ENCODE results near the gene ATG13. TPM values are rescaled to one million over a fixed set of nuclear protein-coding genes. Genes with fewer than 3 reads are reported as not detected.

ATG13 gene
- total RNA-seq, result 66.3 and 88.5 TPM in 2 replicates

DNA sequence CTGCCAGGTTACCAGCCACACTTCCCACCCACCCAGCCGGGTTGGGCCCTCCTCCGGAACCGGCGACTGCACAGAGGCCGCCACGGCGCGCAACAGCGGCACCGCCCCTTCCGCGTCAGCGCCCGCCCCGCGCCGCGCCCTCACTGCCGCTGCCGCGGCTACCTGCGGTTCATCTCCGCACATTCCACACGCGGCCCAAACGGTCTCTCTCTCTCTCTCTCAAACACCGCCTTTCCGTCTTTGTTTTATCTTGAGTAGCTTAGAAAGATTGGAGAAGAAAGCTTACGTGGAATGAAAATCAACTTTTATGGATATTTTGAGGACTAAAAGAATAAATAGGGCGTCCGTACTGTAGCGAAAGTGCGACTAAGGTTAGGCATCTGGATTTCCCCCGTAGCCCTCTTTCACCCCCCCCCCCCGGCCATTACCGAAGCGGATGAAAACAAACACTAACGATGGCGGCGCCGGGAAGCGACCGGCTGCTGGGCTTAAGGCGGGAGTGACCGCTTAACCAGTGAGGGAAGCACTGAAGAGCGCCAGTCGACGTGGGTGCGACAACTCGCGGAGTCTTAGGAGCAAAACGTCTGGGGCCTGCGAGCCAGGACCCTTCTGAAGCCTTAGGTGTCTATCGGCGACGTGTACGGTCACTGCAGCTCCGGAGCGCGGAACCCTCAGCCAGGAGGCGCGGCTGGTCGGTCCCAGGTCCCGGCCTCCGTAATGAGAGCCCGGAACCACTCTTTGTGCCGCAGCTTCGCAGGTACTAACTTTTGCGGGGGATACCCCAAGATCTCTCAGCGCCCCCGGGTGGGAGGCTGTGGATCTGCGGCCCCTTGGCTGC is at the start of gene ATG13, which contains the start of gene HARBI1:
TSS of gene ATG13 (plus strand) at position 420 of the 838 bp plus-strand sequence. CDS start 26,739 bp downstream, outside the sequence.
TSS of gene HARBI1 (minus strand) at position 94 of the 838 bp plus-strand sequence. CDS start 990 bp downstream, outside the sequence.

GRCh38 chr11:46593550-46594373 is 23.6 kb upstream of the ATG13 start, which contains the start of gene AMBRA1:
Gene AMBRA1, minus strand, starts transcription at chr11:46594023. Its CDS starts 45,643 bp downstream, at chr11:46548380.

GRCh38 chr11:46700241-46701077 is 83.1 kb downstream of the ATG13 start, which contains the start of the genes ARHGAP1 and ZNF408:
Gene ARHGAP1, minus strand, starts transcription at chr11:46700619. Its CDS starts 4,512 bp downstream, at chr11:46696107.
Gene ZNF408, plus strand, starts transcription at chr11:46701031. Its CDS starts 17 bp downstream, at chr11:46701048.

DNA sequence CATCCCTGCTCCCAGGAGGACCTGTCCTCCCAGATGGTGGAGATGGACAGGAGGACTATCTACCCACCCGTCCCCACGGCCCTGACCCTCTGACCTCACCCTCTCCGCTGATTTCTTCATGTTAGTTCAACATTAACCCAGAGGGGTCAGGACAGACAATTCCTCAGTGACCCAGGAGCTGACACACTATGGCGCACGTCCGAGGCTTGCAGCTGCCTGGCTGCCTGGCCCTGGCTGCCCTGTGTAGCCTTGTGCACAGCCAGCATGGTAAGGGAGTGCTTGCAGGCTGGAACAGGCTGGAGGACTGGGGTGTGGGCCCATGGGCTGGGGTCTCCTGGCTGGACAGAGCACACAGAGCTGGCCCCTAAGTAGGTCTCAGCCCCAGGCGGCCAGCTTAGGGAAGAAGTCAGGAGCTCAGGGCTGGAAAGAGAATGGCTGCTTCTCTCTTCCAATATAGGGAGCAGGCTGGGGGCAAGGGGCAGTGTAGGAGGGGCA is 101.7 kb downstream of the ATG13 start, which contains the start of gene F2:
TSS of gene F2 (plus strand) at position 166 of the 495 bp plus-strand sequence. CDS start at position 189, 23 bp downstream.

Other genes with a start within 250 kb of the ATG13 start
- 35.8 and 44.5 TPM in 2 replicates for gene MDK, start 235.9 kb upstream of the ATG13 start, total RNA-seq
- 0.15 and 0.33 TPM in 2 replicates for gene CHRM4, start 225.8 kb upstream of the ATG13 start, total RNA-seq
- 31.4 and 31.9 TPM in 2 replicates for gene AMBRA1, start 23.5 kb upstream of the ATG13 start, total RNA-seq
- gene HARBI1, start 326 bp upstream of the ATG13 start, total RNA-seq, result 4.4 and 5.1 TPM in 2 replicates
- 53.8 and 93.9 TPM in 2 replicates for gene ARHGAP1, start 83.1 kb downstream of the ATG13 start, total RNA-seq
- gene ZNF408, start 83.5 kb downstream of the ATG13 start, total RNA-seq, result 10.5 and 17.4 TPM in 2 replicates
- 0.17 TPM in 1 of 2 replicates, not detected in the other for gene F2, start 101.7 kb downstream of the ATG13 start, total RNA-seq
- 61.2 and 108 TPM in 2 replicates for gene CKAP5, start 228.7 kb downstream of the ATG13 start, total RNA-seq